HepG2 (cell line): ENCODE measurements around the gene SIGLEC1. TPM values are rescaled to one million over a fixed set of nuclear protein-coding genes. Genes with fewer than 3 reads are reported as not detected.

Experiments
- ATAC-seq: fragments of 200-7000 bp; cut with Tn5 transposase; 3 replicates; pipeline ENCODE4 v1.9.1; 2020; ENCODE audit warnings: mild to moderate bottlenecking, moderate library complexity
- BruUV-seq: library from RNA; stranded (reverse); fragments of 400-500 nt; replicated peaks from 2 replicates; lab custom pipeline; 2021; lab: Mats Ljungman, UMichigan
- CTCF ChIA-PET: fragments of 300-600 bp; formaldehyde crosslinking; extraction: SDS; loops from one replicate; lab custom pipeline; 2021; ENCODE audit warnings: low total read pairs, inconsistent platforms, low intra/inter-chr PET ratio; lab: Yijun Ruan, JAX
- POLR2A ChIA-PET: fragments of 350-600 bp; sonication (Branson Sonifier 250); formaldehyde crosslinking; loops from one replicate; lab custom pipeline; 2020; ENCODE audit warnings: antibody characterized with exemption, inconsistent platforms; lab: Yijun Ruan, JAX
- DNase-seq: peaks from one replicate; pipeline ENCODE4 v3.0.0-alpha.2; 2015; ENCODE audit warnings: low spot score
- FAIRE-seq: peaks from 3 replicates; lab custom pipeline; 2011; peaks lifted over from hg19 to GRCh38; lab: Jason Lieb, UNC
- H2AFZ ChIP-seq: one replicate; pipeline ENCODE4 v1.6.1; 2011; ENCODE audit warnings: low read length, inconsistent platforms
- H3K27ac ChIP-seq: fragments of 300-600 bp; 3 replicates; pipeline ENCODE4 v1.8.0; 2011; ENCODE audit warnings: mixed run types, mild to moderate bottlenecking, mixed read lengths, low read length, inconsistent platforms; ENCODE audit not compliant: insufficient read depth; ENCODE audit errors: extremely low read length
- H3K27me3 ChIP-seq, 2 experiments: fragments of 200-600 bp in 1 of 2; 2 replicates in 1 of 2; 3 replicates in 1 of 2; pipeline versions ENCODE4 v1.6.0 to v1.8.0; 2011; ENCODE audit warnings: low read length in 2 of 2, mild to moderate bottlenecking in 2 of 2, moderate library complexity in 2 of 2, inconsistent platforms in 1 of 2; ENCODE audit not compliant: insufficient read depth in 2 of 2, control insufficient read depth in 1 of 2
- H3K36me3 ChIP-seq, 2 experiments: fragments of 200-600 bp in 1 of 2; replicated peaks in 1 of 2; 2 replicates in 1 of 2; 3 replicates in 1 of 2; pipeline versions ENCODE4 v1.5.1 to v1.8.0; 2011; ENCODE audit warnings: low read length in 2 of 2, inconsistent platforms in 1 of 2; ENCODE audit not compliant: insufficient read depth in 2 of 2, control insufficient read depth in 1 of 2
- H3K4me1 ChIP-seq: 2 replicates; pipeline ENCODE4 v1.5.1; 2012; ENCODE audit warnings: low read length, inconsistent platforms; ENCODE audit not compliant: insufficient read depth
- H3K4me2 ChIP-seq: 2 replicates; pipeline ENCODE4 v1.6.0; 2011; ENCODE audit warnings: low read depth, low read length, inconsistent platforms
- H3K4me3 ChIP-seq, 3 experiments: fragments of 200-600 bp in 1 of 3; sonication (generic), shearing (Covaris generic) in 1 of 3; replicated peaks in 1 of 3; 2 replicates each; pipeline ENCODE4 v1.5.1; 2011 to 2016; ENCODE audit warnings: low read length in 3 of 3, inconsistent platforms in 2 of 3, low read depth in 2 of 3, mild to moderate bottlenecking in 2 of 3, control low read depth in 1 of 3, mixed read lengths in 1 of 3; ENCODE audit not compliant: insufficient read depth in 1 of 3
- H3K79me2 ChIP-seq: one replicate; pipeline ENCODE4 v1.6.1; 2011; ENCODE audit warnings: low read length, inconsistent platforms; ENCODE audit not compliant: insufficient read depth
- H3K9ac ChIP-seq: 2 replicates; pipeline ENCODE4 v1.6.0; 2011; ENCODE audit warnings: mild to moderate bottlenecking, low read depth, low read length, inconsistent platforms; ENCODE audit not compliant: insufficient read depth
- H3K9me3 ChIP-seq: 2 replicates; pipeline ENCODE4 v1.5.1; 2012; ENCODE audit warnings: mild to moderate bottlenecking, low read length
- H4K20me1 ChIP-seq: 2 replicates; pipeline ENCODE4 v1.6.0; 2011; ENCODE audit warnings: inconsistent platforms, mild to moderate bottlenecking, low read length, moderate library complexity; ENCODE audit not compliant: insufficient read depth
- HES4 ChIP-seq: sonication (generic); formaldehyde crosslinking; IDR thresholded peaks from 2 replicates; pipeline ENCODE4 v1.9.0; 2021; ENCODE audit warnings: mild to moderate bottlenecking, missing genetic modification reagents, borderline replicate concordance
- MLXIP ChIP-seq: sonication (generic); formaldehyde crosslinking; IDR thresholded peaks from 2 replicates; pipeline ENCODE4 v1.9.0; 2021; ENCODE audit warnings: missing genetic modification reagents, borderline replicate concordance
- MXD3 ChIP-seq: IDR thresholded peaks from 2 replicates; pipeline ENCODE4 v1.6.1; 2016; ENCODE audit warnings: mild to moderate bottlenecking, missing biosample characterization, missing genetic modification reagents
- ZNF136 ChIP-seq: sonication (generic); formaldehyde crosslinking; IDR thresholded peaks from 2 replicates; pipeline ENCODE4 v1.8.1; 2022; ENCODE audit warnings: low read depth, mild to moderate bottlenecking, moderate library complexity, missing genetic modification reagents
- WGBS: methylation state at CpG from one replicate; pipeline ENCODE4 v1.1.6; 2017; ENCODE audit warnings: low lambda C conversion rate; 5-methylcytosine and 5-hydroxymethylcytosine counted together
- in situ Hi-C: cut with HindIII; loops from 2 replicates; pipeline ENCODE4 v1.10.0; 2017; ENCODE audit warnings: low pct_unique_long_range_greater_than_20kb; ENCODE audit not compliant: extremely low pct_ligation_motif_present
- intact Hi-C: fragments of 100-400 bp; cut with micrococcal nuclease; formaldehyde crosslinking; loops from one replicate; pipeline ENCODE4 v1.10.0; 2022; ENCODE audit not compliant: unreplicated experiment
- polyA plus RNA-seq, 8 experiments: library from polyadenylated mRNA; depleted of rRNA in 3 of 8; stranded (reverse) in 7 of 8; unstranded in 1 of 8; fragments of >200 nt; fragmentation: Illumina TruSeq in 4 of 8; extraction: Trizol in 4 of 8; gene quantifications; 2 replicates each; pipeline versions ENCODE4 v1.2.1 to v1.2.3, GENCODE V29; 2011 to 2016; ENCODE audit warnings: low read depth in 4 of 8, missing spikeins in 1 of 8, mixed read lengths in 1 of 8; ENCODE audit not compliant: insufficient read depth in 1 of 8
- total RNA-seq, 5 experiments: library from RNA; depleted of rRNA; stranded (reverse); fragments of >200 nt; fragmentation: Illumina TruSeq; extraction: Trizol; gene quantifications; 2 replicates each; pipeline ENCODE4 v1.2.3, GENCODE V29; 2016; ENCODE audit warnings: low read depth in 1 of 5
- TF ChIP-seq, protein P1 (sequence below): sonication (generic); formaldehyde crosslinking; IDR thresholded peaks from 2 replicates; pipeline ENCODE4 v1.4.0; 2020; ENCODE audit warnings: missing genetic modification reagents, borderline replicate concordance
- TF ChIP-seq, protein P2 (sequence below), 2 experiments: IDR thresholded peaks; 2 replicates each; pipeline ENCODE4 v1.6.1; 2011 to 2012; ENCODE audit warnings: low read length in 2 of 2, borderline replicate concordance in 1 of 2, low read depth in 1 of 2, mild to moderate bottlenecking in 1 of 2, moderate library complexity in 1 of 2

The SIGLEC1 gene
- total and polyA plus RNA-seq, 2 of the 13 experiments (the other 11 are each of a cell fraction or from before 2014, with no cell fraction given) = 0.01 TPM; not detected in 1

GRCh38 chr20:3714092-3714491 is 1.7 kb upstream of the SIGLEC1 start:
- TF ChIP-seq HES4 (0 out of 2 replicates have a peak, but pooled peaks have one; percentile 30), MXD3 (CRISPR knock-in tag) (no peak)
- H3K79me2 ChIP-seq = no peaks in the 10 kb centered on the region
- H3K36me3 ChIP-seq = no peaks in the 10 kb centered on the region
- no peak overlapping the region for H3K4me3 ChIP-seq
- DNase-seq (no peak), ATAC-seq (no peak), FAIRE-seq (no peak)
- no peak overlapping the region for H3K4me2 ChIP-seq
- peaks cover 0 to 27% of the 10 kb centered on the region in 2 experiments; a peak in 4 of 5 replicates for H3K27me3 ChIP-seq
- no peaks in the 10 kb centered on the region for H3K4me1 ChIP-seq
- in situ Hi-C loops (loop anchor here (5.0 kb wide), 1 partner anchor 37 kb away; no protein-coding TSS in a partner anchor), intact Hi-C loops (no loop called here)
- no peak overlapping the region for H3K27ac ChIP-seq
- no peaks in the 10 kb centered on the region for H3K9me3 ChIP-seq
- WGBS = 39% methylated on average over 4 of the region's 4 CpGs
- H2AFZ ChIP-seq = no peak overlapping the region
- POLR2A ChIA-PET = no interaction called here
- H3K9ac ChIP-seq = no peak overlapping the region
- no TSS peak for BruUV-seq
- CTCF ChIA-PET = interaction anchor here (3.9 kb wide), 1 partner anchor 36 kb away, joined by 45 read pairs; no protein-coding TSS in a partner anchor
- H4K20me1 ChIP-seq = no peaks in the 10 kb centered on the region

- Histone ChIP-seq H3K9ac (no peak overlapping the region), H3K27ac (no peak overlapping the region), H4K20me1 (no peaks in the 10 kb centered on the region), H3K4me1 (no peaks in the 10 kb centered on the region), H3K79me2 (no peaks in the 10 kb centered on the region), H3K9me3 (no peaks in the 10 kb centered on the region), H3K4me3 (no peak overlapping the region), H2AFZ (no peak overlapping the region), H3K4me2 (no peak overlapping the region), H3K27me3 (peaks cover 7 to 38% of the 10 kb centered on the region in 2 experiments), H3K36me3 (no peaks in the 10 kb centered on the region)
- ATAC-seq (no peak), DNase-seq (no peak), FAIRE-seq (no peak)
- no TSS peak for BruUV-seq
- intact Hi-C loops = loop anchor here (1.0 kb wide), 1 partner anchor 35 kb away; no protein-coding TSS in a partner anchor
- in situ Hi-C loops = loop anchor here (5.0 kb wide), 1 partner anchor 34 kb away; no protein-coding TSS in a partner anchor
- TF ChIP-seq ZNF136 (CRISPR knock-in tag) (no peak), MLXIP (CRISPR knock-in tag) (no peak)
- TF ChIP-seq, protein P1, sequence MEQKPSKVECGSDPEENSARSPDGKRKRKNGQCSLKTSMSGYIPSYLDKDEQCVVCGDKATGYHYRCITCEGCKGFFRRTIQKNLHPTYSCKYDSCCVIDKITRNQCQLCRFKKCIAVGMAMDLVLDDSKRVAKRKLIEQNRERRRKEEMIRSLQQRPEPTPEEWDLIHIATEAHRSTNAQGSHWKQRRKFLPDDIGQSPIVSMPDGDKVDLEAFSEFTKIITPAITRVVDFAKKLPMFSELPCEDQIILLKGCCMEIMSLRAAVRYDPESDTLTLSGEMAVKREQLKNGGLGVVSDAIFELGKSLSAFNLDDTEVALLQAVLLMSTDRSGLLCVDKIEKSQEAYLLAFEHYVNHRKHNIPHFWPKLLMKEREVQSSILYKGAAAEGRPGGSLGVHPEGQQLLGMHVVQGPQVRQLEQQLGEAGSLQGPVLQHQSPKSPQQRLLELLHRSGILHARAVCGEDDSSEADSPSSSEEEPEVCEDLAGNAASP (CRISPR knock-in tag) = no peak
- TF ChIP-seq, protein P2, sequence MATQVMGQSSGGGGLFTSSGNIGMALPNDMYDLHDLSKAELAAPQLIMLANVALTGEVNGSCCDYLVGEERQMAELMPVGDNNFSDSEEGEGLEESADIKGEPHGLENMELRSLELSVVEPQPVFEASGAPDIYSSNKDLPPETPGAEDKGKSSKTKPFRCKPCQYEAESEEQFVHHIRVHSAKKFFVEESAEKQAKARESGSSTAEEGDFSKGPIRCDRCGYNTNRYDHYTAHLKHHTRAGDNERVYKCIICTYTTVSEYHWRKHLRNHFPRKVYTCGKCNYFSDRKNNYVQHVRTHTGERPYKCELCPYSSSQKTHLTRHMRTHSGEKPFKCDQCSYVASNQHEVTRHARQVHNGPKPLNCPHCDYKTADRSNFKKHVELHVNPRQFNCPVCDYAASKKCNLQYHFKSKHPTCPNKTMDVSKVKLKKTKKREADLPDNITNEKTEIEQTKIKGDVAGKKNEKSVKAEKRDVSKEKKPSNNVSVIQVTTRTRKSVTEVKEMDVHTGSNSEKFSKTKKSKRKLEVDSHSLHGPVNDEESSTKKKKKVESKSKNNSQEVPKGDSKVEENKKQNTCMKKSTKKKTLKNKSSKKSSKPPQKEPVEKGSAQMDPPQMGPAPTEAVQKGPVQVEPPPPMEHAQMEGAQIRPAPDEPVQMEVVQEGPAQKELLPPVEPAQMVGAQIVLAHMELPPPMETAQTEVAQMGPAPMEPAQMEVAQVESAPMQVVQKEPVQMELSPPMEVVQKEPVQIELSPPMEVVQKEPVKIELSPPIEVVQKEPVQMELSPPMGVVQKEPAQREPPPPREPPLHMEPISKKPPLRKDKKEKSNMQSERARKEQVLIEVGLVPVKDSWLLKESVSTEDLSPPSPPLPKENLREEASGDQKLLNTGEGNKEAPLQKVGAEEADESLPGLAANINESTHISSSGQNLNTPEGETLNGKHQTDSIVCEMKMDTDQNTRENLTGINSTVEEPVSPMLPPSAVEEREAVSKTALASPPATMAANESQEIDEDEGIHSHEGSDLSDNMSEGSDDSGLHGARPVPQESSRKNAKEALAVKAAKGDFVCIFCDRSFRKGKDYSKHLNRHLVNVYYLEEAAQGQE (IDR thresholded peaks at IDR 0.05; ENCODE audit: borderline replicate concordance in 1 of 2, low read depth in 1 of 2, low read length in 2 of 2) = peak in 1 of 2 experiments; percentile 63; a peak in 2 of 4 replicates
- ChIA-PET CTCF (interaction anchor here (0.8 to 5.4 kb wide), 4 partner anchors 34 to 148 kb away, joined by 4 to 65 read pairs (median 6); no protein-coding TSS in a partner anchor), POLR2A (interaction anchor here (0.7 to 1.4 kb wide), 3 partner anchors 34 to 56 kb away, joined by 3 to 4 read pairs (median 3); partner anchors contain the start of gene ADISSP)
- WGBS = 21% methylated on average over 4 of the region's 4 CpGs
Measured at GRCh38 chr20:3711484-3711941, 887 bp downstream of the SIGLEC1 start.
